ENCODE results near the gene POLD4.
A peak's percentile ranks its signal among the peaks of the same experiment; 100 is the strongest.

Gene POLD4

GRCh38 chr11:67370351-67371076, 17.2 kb upstream of the POLD4 start:
- DNase-seq, result no peak

GRCh38 chr11:67369801-67370284, 16.5 kb upstream of the POLD4 start:
- no peak for DNase-seq

GRCh38 chr11:67369275-67369674, 15.9 kb upstream of the POLD4 start:
- DNase-seq, result no peak

- DNase-seq, result peak in 1 of 5 experiments; percentile 65
Measured at GRCh38 chr11:67368621-67369020, 15.3 kb upstream of the POLD4 start.

GRCh38 chr11:67367761-67368227, 14.4 kb upstream of the POLD4 start:
- no peak for DNase-seq

GRCh38 chr11:67366961-67367760, 13.8 kb upstream of the POLD4 start:
- no peak for DNase-seq

- DNase-seq, result no peak
Measured at GRCh38 chr11:67366546-67366945, 13.2 kb upstream of the POLD4 start.

- DNase-seq, result no peak
Measured at GRCh38 chr11:67365736-67366444, 12.5 kb upstream of the POLD4 start.

- no peak for DNase-seq
Measured at GRCh38 chr11:67364783-67365722, 11.7 kb upstream of the POLD4 start.

- DNase-seq, result no peak
Measured at GRCh38 chr11:67364169-67364568, 10.8 kb upstream of the POLD4 start.

GRCh38 chr11:67357831-67358670, 4.7 kb upstream of the POLD4 start:
- DNase-seq, result no peak

GRCh38 chr11:67356864-67357561, 3.7 kb upstream of the POLD4 start:
- DNase-seq, result peak in 4 of 5 experiments; percentile 50 to 71 (median 55)

GRCh38 chr11:67356387-67356863, 3.1 kb upstream of the POLD4 start:
- DNase-seq, result no peak

- no peak for DNase-seq
Measured at GRCh38 chr11:67355794-67356386, 2.5 kb upstream of the POLD4 start.

- DNase-seq, result no peak
Measured at GRCh38 chr11:67355023-67355793, 1.9 kb upstream of the POLD4 start.

GRCh38 chr11:67354075-67355022, 1.0 kb upstream of the POLD4 start:
- DNase-seq, result peak in 1 of 5 experiments; percentile 75

- peak in 2 of 5 experiments; percentile 19 to 88 for DNase-seq
Measured at GRCh38 chr11:67352546-67353316, 615 bp downstream of the POLD4 start.
